OCI-LY7 (cell line): ENCODE results near the gene RAB44. TPM values are rescaled to one million over a fixed set of nuclear protein-coding genes. Genes with fewer than 3 reads are reported as not detected.

Experiments
- BruUV-seq: library from RNA; stranded (reverse); fragments of 400-500 nt; replicated peaks from 2 replicates; lab custom pipeline; 2021; lab: Mats Ljungman, UMichigan
- CTCF ChIA-PET: fragments of 300-600 bp; sonication (Branson Sonifier 250); formaldehyde crosslinking; loops from one replicate; lab custom pipeline; 2022; ENCODE audit warnings: antibody characterized with exemption; ENCODE audit not compliant: unreplicated experiment; lab: Charles Lee
- POLR2A ChIA-PET: fragments of 300-600 bp; sonication (Branson Sonifier 250); formaldehyde crosslinking; loops from one replicate; lab custom pipeline; 2022; ENCODE audit warnings: antibody characterized with exemption; lab: Charles Lee
- DNase-seq: peaks from one replicate; pipeline ENCODE4 v3.0.0-alpha.2; 2015; ENCODE audit warnings: low spot score
- H2AFZ ChIP-seq: fragments of 200-600 bp; sonication (generic), shearing (Covaris generic); 2 replicates; pipeline ENCODE4 v1.6.1; 2014; ENCODE audit warnings: mild to moderate bottlenecking, antibody characterized with exemption, low read length, moderate library complexity
- H3K27ac ChIP-seq: fragments of 200-600 bp; sonication (generic); 2 replicates; pipeline ENCODE4 v1.5.1; 2014; ENCODE audit warnings: mixed run types, low read depth, mild to moderate bottlenecking, moderate library complexity, low read length, inconsistent platforms; ENCODE audit not compliant: poor library complexity, severe bottlenecking
- H3K36me3 ChIP-seq: fragments of 200-600 bp; sonication (generic); 2 replicates; pipeline ENCODE4 v1.6.1; 2014; ENCODE audit warnings: mild to moderate bottlenecking, antibody characterized with exemption, low read length, moderate library complexity, mixed read lengths; ENCODE audit not compliant: insufficient read depth
- H3K4me1 ChIP-seq: fragments of 200-600 bp; sonication (generic); 2 replicates; pipeline ENCODE4 v1.5.1; 2014; ENCODE audit warnings: mild to moderate bottlenecking, low read length; ENCODE audit not compliant: insufficient read depth, poor library complexity, severe bottlenecking
- H3K4me2 ChIP-seq: fragments of 200-600 bp; sonication (generic); 2 replicates; pipeline ENCODE4 v1.6.1; 2014; ENCODE audit warnings: mild to moderate bottlenecking, low read length
- H3K4me3 ChIP-seq: fragments of 200-600 bp; sonication (generic); 2 replicates; pipeline ENCODE4 v1.5.1; 2014; ENCODE audit warnings: mild to moderate bottlenecking, low read depth, low read length; ENCODE audit not compliant: poor library complexity, severe bottlenecking
- H3K79me2 ChIP-seq: fragments of 200-600 bp; sonication (generic); 2 replicates; pipeline ENCODE4 v1.6.1; 2016; ENCODE audit warnings: low read depth, mild to moderate bottlenecking, low read length, moderate library complexity, mixed read lengths; ENCODE audit not compliant: insufficient read depth
- H3K9me2 ChIP-seq: fragments of 200-600 bp; sonication (generic); 2 replicates; pipeline ENCODE4 v1.6.1; 2016; ENCODE audit warnings: mild to moderate bottlenecking, low read length, mixed read lengths; ENCODE audit not compliant: insufficient read depth
- H3K9me3 ChIP-seq: fragments of 200-600 bp; sonication (generic); 2 replicates; pipeline ENCODE4 v1.6.1; 2014; ENCODE audit warnings: mild to moderate bottlenecking, mixed run types, low read length, mixed read lengths
- H4K20me1 ChIP-seq: fragments of 200-600 bp; sonication (generic); 2 replicates; pipeline ENCODE4 v1.6.1; 2014; ENCODE audit warnings: mild to moderate bottlenecking, antibody characterized with exemption, low read length, moderate library complexity, mixed read lengths; ENCODE audit not compliant: insufficient read depth
- CTCF ChIP-seq: fragments of 200-600 bp; sonication (generic); conservative IDR thresholded peaks from 2 replicates; pipeline ENCODE4 v1.5.1; 2014; ENCODE audit warnings: mild to moderate bottlenecking, antibody characterized with exemption, low read length, moderate library complexity, mixed read lengths
- EZH2phosphoT487 ChIP-seq: fragments of 200-600 bp; sonication (generic); IDR thresholded peaks from 2 replicates; pipeline ENCODE4 v1.6.1; 2018; ENCODE audit warnings: low read depth, borderline replicate concordance, mild to moderate bottlenecking, mixed run types, antibody characterized with exemption, low read length, moderate library complexity, mixed read lengths
- intact Hi-C: fragments of 100-400 bp; cut with micrococcal nuclease; formaldehyde crosslinking; loops from one replicate; pipeline ENCODE4 v1.10.0; 2022; ENCODE audit not compliant: unreplicated experiment
- total RNA-seq, 2 experiments: library from RNA; depleted of rRNA in 1 of 2; stranded (reverse); fragments of >200 nt in 1 of 2; shearing (Covaris generic) in 1 of 2; gene quantifications; 2 replicates each; pipeline ENCODE4 v1.2.3, GENCODE V29; 2014 to 2022

The RAB44 gene
- total RNA-seq, 2 experiments from 2014 or later = 0.09 TPM; not detected in 1

GRCh38 chr6:36765594-36766398 is 68.2 kb downstream of the RAB44 start:
- Histone ChIP-seq H3K4me2 (peak overlapping the region; percentile 61), H3K9me2 (no peaks in the 10 kb centered on the region), H3K4me1 (peaks cover 45% of the 10 kb centered on the region), H3K36me3 (no peaks in the 10 kb centered on the region), H3K79me2 (no peaks in the 10 kb centered on the region), H4K20me1 (no peaks in the 10 kb centered on the region), H2AFZ (peak overlapping the region; percentile 24; the same call in 1 of the 2 replicates), H3K4me3 (peak overlapping the region; percentile 2), H3K27ac (peak overlapping the region; percentile 4), H3K9me3 (no peaks in the 10 kb centered on the region)
- TF ChIP-seq EZH2phosphoT487 (no peak), CTCF (peak; percentile 99)
- DNase-seq = peak; percentile 91
- no TSS peak for BruUV-seq
- ChIA-PET POLR2A (interaction anchor here (1.1 to 1.9 kb wide), 5 partner anchors 12 to 168 kb away, joined by 3 to 8 read pairs (median 5); no protein-coding TSS in a partner anchor), CTCF (interaction anchor here (0.6 to 4.1 kb wide), 8 partner anchors 12 to 84 kb away, joined by 3 to 43 read pairs (median 4); no protein-coding TSS in a partner anchor)
- intact Hi-C loops = loop anchor here (1.0 to 10.0 kb wide), 5 partner anchors 17 to 442 kb away; partner anchors contain the start of gene PIM1

- intact Hi-C loops = loop anchor here (1.0 to 10.0 kb wide), 5 partner anchors 16 to 441 kb away; partner anchors contain the start of gene PIM1
Observed at GRCh38 chr6:36766399-36766945, 68.8 kb downstream of the RAB44 start.

More at GRCh38 chr6:36766399-36766945, 68.8 kb downstream of the RAB44 start:
- ChIA-PET POLR2A (interaction anchor here (1.1 to 1.9 kb wide), 4 partner anchors 13 to 168 kb away, joined by 4 to 8 read pairs (median 6); no protein-coding TSS in a partner anchor), CTCF (interaction anchor here (0.7 to 4.1 kb wide), 5 partner anchors 9 to 37 kb away, joined by 3 to 43 read pairs (median 3); no protein-coding TSS in a partner anchor)
- H3K36me3 ChIP-seq = no peaks in the 10 kb centered on the region
- H4K20me1 ChIP-seq = no peaks in the 10 kb centered on the region
- TF ChIP-seq EZH2phosphoT487 = no peak
- peak; percentile 56; the same call in 1 of the 2 replicates for TF ChIP-seq CTCF
- peak overlapping the region; percentile 61 for H3K4me2 ChIP-seq
- peak; percentile 52 for DNase-seq
- H3K4me3 ChIP-seq = no peak overlapping the region
- H2AFZ ChIP-seq = no peak overlapping the region; the same call in 1 of the 2 replicates
- H3K79me2 ChIP-seq = no peaks in the 10 kb centered on the region
- H3K4me1 ChIP-seq = peaks cover 45% of the 10 kb centered on the region
- H3K27ac ChIP-seq = no peak overlapping the region
- H3K9me3 ChIP-seq = no peaks in the 10 kb centered on the region
- no peaks in the 10 kb centered on the region for H3K9me2 ChIP-seq
- BruUV-seq = no TSS peak
